Stimulated activated CD8-positive, alpha-beta memory T cell treated with anti-CD3 and anti-CD28 coated beads, Interleukin-4, amount 100 ng/mL, for 1 hour (primary cell): ENCODE results near the gene PDE2A.

Source experiments
- DNase-seq, 2 donors: peaks; one replicate each; pipeline ENCODE4 v3.0.0-alpha.2; 2020; ENCODE audit warnings: low read depth in 2 of 2, low spot score in 1 of 2

The PDE2A gene

GRCh38 chr11:72684236-72684912 is 10.2 kb upstream of the PDE2A start:
- peak in 1 of 2 donors; percentile 6 for DNase-seq

- DNase-seq, result peak; percentile 17 to 37
Measured at GRCh38 chr11:72683782-72684200, 9.6 kb upstream of the PDE2A start.

GRCh38 chr11:72682858-72683243 is 8.6 kb upstream of the PDE2A start:
- DNase-seq, result no peak

- no peak for DNase-seq
Measured at GRCh38 chr11:72682238-72682857, 8.1 kb upstream of the PDE2A start.

- no peak for DNase-seq
Measured at GRCh38 chr11:72681226-72682153, 7.3 kb upstream of the PDE2A start.

- DNase-seq, result no peak
Measured at GRCh38 chr11:72680624-72681158, 6.5 kb upstream of the PDE2A start.

GRCh38 chr11:72679869-72680268 is 5.6 kb upstream of the PDE2A start:
- DNase-seq, result no peak

- DNase-seq, result no peak
Measured at GRCh38 chr11:72678524-72678923, 4.3 kb upstream of the PDE2A start.

GRCh38 chr11:72676861-72677341 is 2.7 kb upstream of the PDE2A start:
- peak in 1 of 2 donors; percentile 33 for DNase-seq

- DNase-seq, result no peak
Measured at GRCh38 chr11:72675221-72675620, 999 bp upstream of the PDE2A start.

- DNase-seq, result no peak
Measured at GRCh38 chr11:72673284-72673942, 809 bp downstream of the PDE2A start.

- DNase-seq, result no peak
Measured at GRCh38 chr11:72672597-72673238, 1.5 kb downstream of the PDE2A start.

- DNase-seq, result no peak
Measured at GRCh38 chr11:72671152-72672099, 2.8 kb downstream of the PDE2A start.

- no peak for DNase-seq
Measured at GRCh38 chr11:72670041-72670440, 4.2 kb downstream of the PDE2A start.

GRCh38 chr11:72669527-72669926 is 4.7 kb downstream of the PDE2A start:
- DNase-seq, result no peak

GRCh38 chr11:72668629-72669347 is 5.4 kb downstream of the PDE2A start:
- no peak for DNase-seq

GRCh38 chr11:72665911-72666472 is 8.2 kb downstream of the PDE2A start:
- no peak for DNase-seq

- DNase-seq, result no peak
Measured at GRCh38 chr11:72662036-72662435, 12.2 kb downstream of the PDE2A start.
